ENCODE measurements around the gene PHAF1. TPM values are rescaled to one million over a fixed set of nuclear protein-coding genes. Genes with fewer than 3 reads are reported as not detected.

Gene PHAF1
- total RNA-seq, 1 experiment from 2014 or later, result 15.7 TPM

DNA sequence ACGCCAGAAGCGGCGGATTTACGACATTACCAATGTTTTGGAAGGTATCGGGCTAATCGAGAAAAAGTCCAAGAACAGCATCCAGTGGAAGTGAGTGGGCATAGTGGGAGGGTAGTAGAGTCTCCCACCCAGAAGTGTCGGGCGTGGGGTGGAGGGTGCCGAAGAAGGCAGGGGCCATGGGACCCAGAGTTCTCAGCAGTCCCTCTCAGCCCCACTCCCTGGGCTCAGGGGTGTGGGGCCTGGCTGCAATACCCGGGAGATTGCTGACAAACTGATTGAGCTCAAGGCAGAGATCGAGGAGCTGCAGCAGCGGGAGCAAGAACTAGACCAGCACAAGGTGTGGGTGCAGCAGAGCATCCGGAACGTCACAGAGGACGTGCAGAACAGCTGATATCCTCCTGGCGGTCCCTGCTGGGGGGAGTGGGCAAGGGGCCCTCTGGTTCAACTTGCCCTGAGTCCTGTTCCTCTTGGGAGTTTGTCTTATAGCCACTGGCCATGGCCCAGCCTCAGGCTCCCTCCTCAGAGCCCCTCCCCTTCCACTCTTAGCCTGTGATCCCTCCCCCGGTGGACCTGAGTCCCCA lies 83.1 kb downstream of the PHAF1 start:
- POLR2A ChIA-PET, result interaction anchor here (0.6 kb wide), 1 partner anchor 235 kb away, joined by 4 read pairs; no protein-coding TSS in a partner anchor
- Histone ChIP-seq H3K27me3 (ENCODE audit: control insufficient read depth, insufficient read depth, low read length) (no peaks in the 10 kb centered on the region), H3K27ac (ENCODE audit: low read length) (peak overlapping the region; percentile 92), H3K36me3 (ENCODE audit: control insufficient read depth, insufficient read depth, low read length) (peaks cover 17% of the 10 kb centered on the region), H3K9me3 (ENCODE audit: control insufficient read depth, insufficient read depth, low read depth, low read length) (no peaks in the 10 kb centered on the region), H3K4me1 (ENCODE audit: control insufficient read depth, insufficient read depth, low read length) (peaks cover 20% of the 10 kb centered on the region), H3K4me3 (ENCODE audit: low read depth in 2 of 2, low read length in 2 of 2) (peak overlapping the region; percentile 96 to 98)
- CTCF ChIA-PET, result interaction anchor here (0.6 kb wide), 1 partner anchor 175 kb away, joined by 3 read pairs; no protein-coding TSS in a partner anchor
- in situ Hi-C loops (cut with HindIII; ENCODE audit: low pct_unique_long_range_greater_than_20kb, low sequenced_read_pairs) (no loop called here), intact Hi-C loops (cut with micrococcal nuclease; ENCODE audit: unreplicated experiment) (no loop called here)
- BruUV-seq (replicated peaks), result TSS peak; percentile 76
- no peak for DNase-seq (ENCODE audit: low read depth, low spot score)
- no peak for TF ChIP-seq POLR2AphosphoS5 (IDR thresholded peaks at IDR 0.05; ENCODE audit: low read depth, low read length)
- TF ChIP-seq, protein P1, sequence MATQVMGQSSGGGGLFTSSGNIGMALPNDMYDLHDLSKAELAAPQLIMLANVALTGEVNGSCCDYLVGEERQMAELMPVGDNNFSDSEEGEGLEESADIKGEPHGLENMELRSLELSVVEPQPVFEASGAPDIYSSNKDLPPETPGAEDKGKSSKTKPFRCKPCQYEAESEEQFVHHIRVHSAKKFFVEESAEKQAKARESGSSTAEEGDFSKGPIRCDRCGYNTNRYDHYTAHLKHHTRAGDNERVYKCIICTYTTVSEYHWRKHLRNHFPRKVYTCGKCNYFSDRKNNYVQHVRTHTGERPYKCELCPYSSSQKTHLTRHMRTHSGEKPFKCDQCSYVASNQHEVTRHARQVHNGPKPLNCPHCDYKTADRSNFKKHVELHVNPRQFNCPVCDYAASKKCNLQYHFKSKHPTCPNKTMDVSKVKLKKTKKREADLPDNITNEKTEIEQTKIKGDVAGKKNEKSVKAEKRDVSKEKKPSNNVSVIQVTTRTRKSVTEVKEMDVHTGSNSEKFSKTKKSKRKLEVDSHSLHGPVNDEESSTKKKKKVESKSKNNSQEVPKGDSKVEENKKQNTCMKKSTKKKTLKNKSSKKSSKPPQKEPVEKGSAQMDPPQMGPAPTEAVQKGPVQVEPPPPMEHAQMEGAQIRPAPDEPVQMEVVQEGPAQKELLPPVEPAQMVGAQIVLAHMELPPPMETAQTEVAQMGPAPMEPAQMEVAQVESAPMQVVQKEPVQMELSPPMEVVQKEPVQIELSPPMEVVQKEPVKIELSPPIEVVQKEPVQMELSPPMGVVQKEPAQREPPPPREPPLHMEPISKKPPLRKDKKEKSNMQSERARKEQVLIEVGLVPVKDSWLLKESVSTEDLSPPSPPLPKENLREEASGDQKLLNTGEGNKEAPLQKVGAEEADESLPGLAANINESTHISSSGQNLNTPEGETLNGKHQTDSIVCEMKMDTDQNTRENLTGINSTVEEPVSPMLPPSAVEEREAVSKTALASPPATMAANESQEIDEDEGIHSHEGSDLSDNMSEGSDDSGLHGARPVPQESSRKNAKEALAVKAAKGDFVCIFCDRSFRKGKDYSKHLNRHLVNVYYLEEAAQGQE (IDR thresholded peaks at IDR 0.05; ENCODE audit: insufficient read depth in 1 of 2, low read depth in 2 of 2, low read length in 1 of 2), result no peak
- TF ChIP-seq SIN3A (IDR thresholded peaks at IDR 0.05; ENCODE audit: borderline replicate concordance, insufficient read depth, low read depth, low read length), result no peak
- TF ChIP-seq TCF7L2 (IDR thresholded peaks at IDR 0.05; ENCODE audit: low read depth, low read length), result no peak
- TF ChIP-seq, protein P2, sequence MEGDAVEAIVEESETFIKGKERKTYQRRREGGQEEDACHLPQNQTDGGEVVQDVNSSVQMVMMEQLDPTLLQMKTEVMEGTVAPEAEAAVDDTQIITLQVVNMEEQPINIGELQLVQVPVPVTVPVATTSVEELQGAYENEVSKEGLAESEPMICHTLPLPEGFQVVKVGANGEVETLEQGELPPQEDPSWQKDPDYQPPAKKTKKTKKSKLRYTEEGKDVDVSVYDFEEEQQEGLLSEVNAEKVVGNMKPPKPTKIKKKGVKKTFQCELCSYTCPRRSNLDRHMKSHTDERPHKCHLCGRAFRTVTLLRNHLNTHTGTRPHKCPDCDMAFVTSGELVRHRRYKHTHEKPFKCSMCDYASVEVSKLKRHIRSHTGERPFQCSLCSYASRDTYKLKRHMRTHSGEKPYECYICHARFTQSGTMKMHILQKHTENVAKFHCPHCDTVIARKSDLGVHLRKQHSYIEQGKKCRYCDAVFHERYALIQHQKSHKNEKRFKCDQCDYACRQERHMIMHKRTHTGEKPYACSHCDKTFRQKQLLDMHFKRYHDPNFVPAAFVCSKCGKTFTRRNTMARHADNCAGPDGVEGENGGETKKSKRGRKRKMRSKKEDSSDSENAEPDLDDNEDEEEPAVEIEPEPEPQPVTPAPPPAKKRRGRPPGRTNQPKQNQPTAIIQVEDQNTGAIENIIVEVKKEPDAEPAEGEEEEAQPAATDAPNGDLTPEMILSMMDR (IDR thresholded peaks at IDR 0.05), result no peak
- ATAC-seq, result no peak

DNA sequence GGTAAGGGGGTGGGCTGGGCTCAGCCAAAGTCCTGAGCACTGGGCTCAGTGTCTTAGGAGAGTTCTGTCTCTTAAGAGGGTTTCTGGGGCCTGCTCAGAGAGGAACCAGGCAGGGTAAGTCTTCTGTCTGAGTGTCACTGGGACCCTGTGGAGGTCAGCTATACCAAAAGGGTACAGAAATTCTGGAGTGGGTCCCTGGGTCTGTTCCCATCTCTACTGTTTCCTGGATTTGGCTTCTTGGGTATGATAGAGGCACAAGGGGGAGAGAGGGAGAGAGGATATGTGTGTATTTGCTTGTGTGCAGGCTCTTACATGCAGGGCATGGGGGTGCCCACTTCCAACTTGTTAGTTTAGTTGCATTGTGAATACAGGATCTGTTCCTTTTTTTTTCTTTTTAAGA lies 83.8 kb downstream of the PHAF1 start:
- CTCF ChIA-PET, result no interaction called here
- DNase-seq (ENCODE audit: low read depth, low spot score), result no peak

More for the DNA sequence above, 83.8 kb downstream of the PHAF1 start:
- Histone ChIP-seq H3K4me1 (ENCODE audit: control insufficient read depth, insufficient read depth, low read length) (peaks cover 23% of the 10 kb centered on the region), H3K27me3 (ENCODE audit: control insufficient read depth, insufficient read depth, low read length) (no peaks in the 10 kb centered on the region), H3K9me3 (ENCODE audit: control insufficient read depth, insufficient read depth, low read depth, low read length) (no peaks in the 10 kb centered on the region), H3K27ac (ENCODE audit: low read length) (peak overlapping the region; percentile 92; the same call in 1 of the 2 replicates), H3K36me3 (ENCODE audit: control insufficient read depth, insufficient read depth, low read length) (peaks cover 17% of the 10 kb centered on the region), H3K4me3 (ENCODE audit: low read depth in 2 of 2, low read length in 2 of 2) (peak overlapping the region; percentile 96 to 98)
- in situ Hi-C loops (cut with HindIII; ENCODE audit: low pct_unique_long_range_greater_than_20kb, low sequenced_read_pairs) (no loop called here), intact Hi-C loops (cut with micrococcal nuclease; ENCODE audit: unreplicated experiment) (no loop called here)
- no peak for ATAC-seq
- POLR2A ChIA-PET, result no interaction called here
- no TSS peak for BruUV-seq (replicated peaks)
- TF ChIP-seq, protein P1 (IDR thresholded peaks at IDR 0.05; ENCODE audit: insufficient read depth in 1 of 2, low read depth in 2 of 2, low read length in 1 of 2), result no peak
- TF ChIP-seq SIN3A (IDR thresholded peaks at IDR 0.05; ENCODE audit: borderline replicate concordance, insufficient read depth, low read depth, low read length) (no peak), POLR2AphosphoS5 (IDR thresholded peaks at IDR 0.05; ENCODE audit: low read depth, low read length) (no peak), TCF7L2 (IDR thresholded peaks at IDR 0.05; ENCODE audit: low read depth, low read length) (no peak)
- TF ChIP-seq, protein P2 (IDR thresholded peaks at IDR 0.05), result no peak

All from Panc1 (cell line).